GM23338 (cell line): ENCODE measurements around the gene DGCR8. TPM values are rescaled to one million over a fixed set of nuclear protein-coding genes. Genes with fewer than 3 reads are reported as not detected.

Experiments
- ATAC-seq: fragments of 200-7000 bp; cut with Tn5 transposase; 3 replicates; pipeline ENCODE4 v1.9.1; 2020
- DNase-seq: peaks from one replicate; pipeline ENCODE4 v3.0.0-alpha.2; 2015; ENCODE audit warnings: low spot score
- H2AFZ ChIP-seq: fragments of 200-600 bp; sonication (generic); 2 replicates; pipeline ENCODE4 v1.8.0; 2016; ENCODE audit warnings: antibody characterized with exemption, mild to moderate bottlenecking, moderate library complexity
- H3F3A ChIP-seq: fragments of 200-600 bp; sonication (generic); replicated peaks from 2 replicates; pipeline ENCODE4 v1.8.0; 2017; ENCODE audit warnings: antibody characterized with exemption, mixed run types, low read depth
- H3K27ac ChIP-seq: fragments of 200-600 bp; sonication (generic); 2 replicates; pipeline ENCODE4 v1.6.1; 2016; ENCODE audit warnings: low read depth
- H3K27me3 ChIP-seq: fragments of 200-600 bp; sonication (generic); 2 replicates; pipeline ENCODE4 v1.8.0; 2016; ENCODE audit warnings: mild to moderate bottlenecking, mixed run types, moderate library complexity; ENCODE audit not compliant: insufficient read depth
- H3K36me3 ChIP-seq: fragments of 200-600 bp; sonication (generic); 2 replicates; pipeline ENCODE4 v1.8.0; 2016; ENCODE audit warnings: mild to moderate bottlenecking; ENCODE audit not compliant: insufficient read depth
- H3K4me1 ChIP-seq: fragments of 200-600 bp; sonication (generic); 2 replicates; pipeline ENCODE4 v1.8.0; 2016; ENCODE audit warnings: mild to moderate bottlenecking, moderate library complexity; ENCODE audit not compliant: insufficient read depth
- H3K4me2 ChIP-seq: fragments of 200-600 bp; sonication (generic); 2 replicates; pipeline ENCODE4 v1.7.1; 2017; ENCODE audit warnings: mixed run types
- H3K4me3 ChIP-seq: fragments of 200-600 bp; sonication (generic); 2 replicates; pipeline ENCODE4 v1.6.1; 2016; ENCODE audit warnings: mixed run types
- H3K79me2 ChIP-seq: fragments of 200-600 bp; sonication (generic); replicated peaks from 2 replicates; pipeline ENCODE4 v1.8.0; 2017; ENCODE audit warnings: mild to moderate bottlenecking; ENCODE audit not compliant: insufficient read depth
- H3K9me2 ChIP-seq: fragments of 200-600 bp; sonication (generic); 2 replicates; pipeline ENCODE4 v1.8.0; 2017; ENCODE audit not compliant: insufficient read depth
- H4K20me1 ChIP-seq: fragments of 200-600 bp; sonication (generic); replicated peaks from 2 replicates; pipeline ENCODE4 v1.8.0; 2017; ENCODE audit warnings: mild to moderate bottlenecking; ENCODE audit not compliant: insufficient read depth
- H3K27ac Mint-ChIP-seq: 2 replicates; pipeline ENCODE4 v1.8.0; 2020; ENCODE audit warnings: inconsistent platforms, mild to moderate bottlenecking, moderate library complexity, mixed read lengths
- H3K27me3 Mint-ChIP-seq: 3 replicates; pipeline ENCODE4 v1.8.0; 2022; ENCODE audit warnings: low read depth, mild to moderate bottlenecking, moderate library complexity, mixed read lengths, inconsistent platforms; ENCODE audit not compliant: insufficient read depth, poor library complexity
- H3K36me3 Mint-ChIP-seq: 3 replicates; pipeline ENCODE4 v1.8.0; 2021; ENCODE audit warnings: low read depth, mild to moderate bottlenecking, inconsistent platforms, moderate library complexity, mixed read lengths
- H3K4me1 Mint-ChIP-seq: 3 replicates; pipeline ENCODE4 v1.8.0; 2020; ENCODE audit warnings: mild to moderate bottlenecking, inconsistent platforms, mixed read lengths
- H3K4me3 Mint-ChIP-seq: 3 replicates; pipeline ENCODE4 v1.8.0; 2021; ENCODE audit warnings: moderate library complexity, mild to moderate bottlenecking, inconsistent platforms, mixed read lengths
- H3K9me3 Mint-ChIP-seq: 3 replicates; pipeline ENCODE4 v1.8.0; 2020; ENCODE audit warnings: moderate library complexity, mild to moderate bottlenecking, inconsistent platforms, mixed read lengths
- CREB1 ChIP-seq: fragments of 250-450 bp; sonication (Bioruptor Pico); IDR thresholded peaks from 2 replicates; pipeline ENCODE4 v1.5.0; 2020; ENCODE audit warnings: low read depth, mild to moderate bottlenecking, moderate library complexity
- CTCF ChIP-seq, 2 experiments: fragments of 200-600 bp in 1 of 2; sonication (generic) in 1 of 2; conservative IDR thresholded peaks; 2 replicates each; pipeline versions ENCODE4 v1.5.1 to v1.6.1; 2016 to 2017; ENCODE audit warnings: antibody characterized with exemption in 2 of 2, low read depth in 2 of 2, mild to moderate bottlenecking in 2 of 2, moderate library complexity in 1 of 2
- ETS1 ChIP-seq: IDR thresholded peaks from 2 replicates; pipeline ENCODE4 v1.6.1; 2016; ENCODE audit warnings: antibody characterized with exemption
- EZH2 ChIP-seq: fragments of 200-600 bp; sonication (generic); IDR thresholded peaks from one replicate; pipeline ENCODE4 v1.8.0; 2017; ENCODE audit warnings: antibody characterized with exemption, mild to moderate bottlenecking, low read depth; ENCODE audit not compliant: unreplicated experiment
- EZH2phosphoT487 ChIP-seq: fragments of 200-600 bp; sonication (generic); IDR thresholded peaks from one replicate; pipeline ENCODE4 v1.8.1; 2018; ENCODE audit warnings: antibody characterized with exemption; ENCODE audit not compliant: unreplicated experiment
- JUNB ChIP-seq: IDR thresholded peaks from one replicate; pipeline ENCODE4 v1.6.1; 2016; ENCODE audit warnings: antibody characterized with exemption; ENCODE audit not compliant: unreplicated experiment
- NANOG ChIP-seq: IDR thresholded peaks from 2 replicates; pipeline ENCODE4 v1.6.1; 2016; ENCODE audit warnings: antibody characterized with exemption, borderline replicate concordance
- POLR2AphosphoS5 ChIP-seq: IDR thresholded peaks from 2 replicates; pipeline ENCODE4 v1.6.1; 2016; ENCODE audit warnings: antibody characterized with exemption, low read depth
- REST ChIP-seq: IDR thresholded peaks from one replicate; pipeline ENCODE4 v1.6.1; 2018; ENCODE audit warnings: antibody characterized with exemption; ENCODE audit not compliant: unreplicated experiment
- STAT1 ChIP-seq: IDR thresholded peaks from one replicate; pipeline ENCODE4 v1.6.1; 2016; ENCODE audit warnings: antibody characterized with exemption; ENCODE audit not compliant: unreplicated experiment
- ZNF114 ChIP-seq: fragments of 250-450 bp; sonication (Bioruptor Pico); IDR thresholded peaks from 2 replicates; pipeline ENCODE4 v1.5.0; 2020; ENCODE audit warnings: mild to moderate bottlenecking, moderate library complexity
- ZNF331 ChIP-seq: fragments of 250-450 bp; sonication (Bioruptor Pico); IDR thresholded peaks from 2 replicates; pipeline ENCODE4 v1.5.0; 2020; ENCODE audit warnings: low read depth, mild to moderate bottlenecking, moderate library complexity
- polyA plus RNA-seq: library from polyadenylated mRNA; unstranded; fragments of >200 nt; fragmentation: Nextera tagmentation; extraction: Ambion mirVana; gene quantifications from 2 replicates; pipeline ENCODE4 v1.2.1, GENCODE V29; 2016
- total RNA-seq: library from RNA; depleted of rRNA; stranded (reverse); fragments of >200 nt; shearing (Covaris generic); gene quantifications from 2 replicates; pipeline ENCODE4 v1.2.3, GENCODE V29; 2014
- TF ChIP-seq, protein P1 (sequence below): fragments of 250-450 bp; sonication (Bioruptor Pico); IDR thresholded peaks from 2 replicates; pipeline ENCODE4 v1.5.0; 2020; ENCODE audit warnings: mild to moderate bottlenecking, moderate library complexity

DGCR8 gene
- total and polyA plus RNA-seq, 2 experiments from 2014 or later = 12.2 to 48.9 TPM

- H3K27ac ChIP-seq = no peak overlapping the region
- H3K79me2 ChIP-seq = peaks cover 35% of the 10 kb centered on the region
- H3K4me3 ChIP-seq = no peak overlapping the region
- Mint-ChIP-seq H3K4me3 (peak overlapping the region; percentile 36; the same call in 2 of the 3 replicates), H3K9me3 (no peaks in the 10 kb centered on the region), H3K27ac (no peak overlapping the region), H3K27me3 (peaks cover 14% of the 10 kb centered on the region), H3K4me1 (peaks cover 2% of the 10 kb centered on the region; the same call in 1 of the 3 replicates), H3K36me3 (no peaks in the 10 kb centered on the region)
- H3F3A ChIP-seq = peaks cover 13% of the 10 kb centered on the region; the same call in 1 of the 2 replicates
- no peaks in the 10 kb centered on the region for H3K9me2 ChIP-seq
- no peak for TF ChIP-seq JUNB
- no peak for TF ChIP-seq ZNF331 (CRISPR knock-in tag)
- no peak for TF ChIP-seq ETS1
- TF ChIP-seq POLR2AphosphoS5 = no peak
- no peak for TF ChIP-seq EZH2
- TF ChIP-seq STAT1 = no peak
- no peak for TF ChIP-seq EZH2phosphoT487
- TF ChIP-seq, protein P1, sequence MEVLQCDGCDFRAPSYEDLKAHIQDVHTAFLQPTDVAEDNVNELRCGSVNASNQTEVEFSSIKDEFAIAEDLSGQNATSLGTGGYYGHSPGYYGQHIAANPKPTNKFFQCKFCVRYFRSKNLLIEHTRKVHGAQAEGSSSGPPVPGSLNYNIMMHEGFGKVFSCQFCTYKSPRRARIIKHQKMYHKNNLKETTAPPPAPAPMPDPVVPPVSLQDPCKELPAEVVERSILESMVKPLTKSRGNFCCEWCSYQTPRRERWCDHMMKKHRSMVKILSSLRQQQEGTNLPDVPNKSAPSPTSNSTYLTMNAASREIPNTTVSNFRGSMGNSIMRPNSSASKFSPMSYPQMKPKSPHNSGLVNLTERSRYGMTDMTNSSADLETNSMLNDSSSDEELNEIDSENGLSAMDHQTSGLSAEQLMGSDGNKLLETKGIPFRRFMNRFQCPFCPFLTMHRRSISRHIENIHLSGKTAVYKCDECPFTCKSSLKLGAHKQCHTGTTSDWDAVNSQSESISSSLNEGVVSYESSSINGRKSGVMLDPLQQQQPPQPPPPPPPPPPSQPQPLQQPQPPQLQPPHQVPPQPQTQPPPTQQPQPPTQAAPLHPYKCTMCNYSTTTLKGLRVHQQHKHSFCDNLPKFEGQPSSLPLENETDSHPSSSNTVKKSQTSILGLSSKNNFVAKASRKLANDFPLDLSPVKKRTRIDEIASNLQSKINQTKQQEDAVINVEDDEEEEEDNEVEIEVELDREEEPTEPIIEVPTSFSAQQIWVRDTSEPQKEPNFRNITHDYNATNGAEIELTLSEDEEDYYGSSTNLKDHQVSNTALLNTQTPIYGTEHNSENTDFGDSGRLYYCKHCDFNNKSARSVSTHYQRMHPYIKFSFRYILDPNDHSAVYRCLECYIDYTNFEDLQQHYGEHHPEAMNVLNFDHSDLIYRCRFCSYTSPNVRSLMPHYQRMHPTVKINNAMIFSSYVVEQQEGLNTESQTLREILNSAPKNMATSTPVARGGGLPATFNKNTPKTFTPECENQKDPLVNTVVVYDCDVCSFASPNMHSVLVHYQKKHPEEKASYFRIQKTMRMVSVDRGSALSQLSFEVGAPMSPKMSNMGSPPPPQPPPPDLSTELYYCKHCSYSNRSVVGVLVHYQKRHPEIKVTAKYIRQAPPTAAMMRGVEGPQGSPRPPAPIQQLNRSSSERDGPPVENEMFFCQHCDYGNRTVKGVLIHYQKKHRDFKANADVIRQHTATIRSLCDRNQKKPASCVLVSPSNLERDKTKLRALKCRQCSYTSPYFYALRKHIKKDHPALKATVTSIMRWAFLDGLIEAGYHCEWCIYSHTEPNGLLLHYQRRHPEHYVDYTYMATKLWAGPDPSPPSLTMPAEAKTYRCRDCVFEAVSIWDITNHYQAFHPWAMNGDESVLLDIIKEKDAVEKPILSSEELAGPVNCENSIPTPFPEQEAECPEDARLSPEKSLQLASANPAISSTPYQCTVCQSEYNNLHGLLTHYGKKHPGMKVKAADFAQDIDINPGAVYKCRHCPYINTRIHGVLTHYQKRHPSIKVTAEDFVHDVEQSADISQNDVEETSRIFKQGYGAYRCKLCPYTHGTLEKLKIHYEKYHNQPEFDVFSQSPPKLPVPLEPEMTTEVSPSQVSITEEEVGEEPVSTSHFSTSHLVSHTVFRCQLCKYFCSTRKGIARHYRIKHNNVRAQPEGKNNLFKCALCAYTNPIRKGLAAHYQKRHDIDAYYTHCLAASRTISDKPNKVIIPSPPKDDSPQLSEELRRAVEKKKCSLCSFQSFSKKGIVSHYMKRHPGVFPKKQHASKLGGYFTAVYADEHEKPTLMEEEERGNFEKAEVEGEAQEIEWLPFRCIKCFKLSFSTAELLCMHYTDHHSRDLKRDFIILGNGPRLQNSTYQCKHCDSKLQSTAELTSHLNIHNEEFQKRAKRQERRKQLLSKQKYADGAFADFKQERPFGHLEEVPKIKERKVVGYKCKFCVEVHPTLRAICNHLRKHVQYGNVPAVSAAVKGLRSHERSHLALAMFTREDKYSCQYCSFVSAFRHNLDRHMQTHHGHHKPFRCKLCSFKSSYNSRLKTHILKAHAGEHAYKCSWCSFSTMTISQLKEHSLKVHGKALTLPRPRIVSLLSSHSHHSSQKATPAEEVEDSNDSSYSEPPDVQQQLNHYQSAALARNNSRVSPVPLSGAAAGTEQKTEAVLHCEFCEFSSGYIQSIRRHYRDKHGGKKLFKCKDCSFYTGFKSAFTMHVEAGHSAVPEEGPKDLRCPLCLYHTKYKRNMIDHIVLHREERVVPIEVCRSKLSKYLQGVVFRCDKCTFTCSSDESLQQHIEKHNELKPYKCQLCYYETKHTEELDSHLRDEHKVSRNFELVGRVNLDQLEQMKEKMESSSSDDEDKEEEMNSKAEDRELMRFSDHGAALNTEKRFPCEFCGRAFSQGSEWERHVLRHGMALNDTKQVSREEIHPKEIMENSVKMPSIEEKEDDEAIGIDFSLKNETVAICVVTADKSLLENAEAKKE (CRISPR knock-in tag) = no peak
- no peak for TF ChIP-seq CREB1 (CRISPR knock-in tag)
- no peak for TF ChIP-seq NANOG
- no peak for TF ChIP-seq REST
- TF ChIP-seq ZNF114 = no peak
- TF ChIP-seq CTCF (conservative IDR thresholded peaks at IDR 0.05; ENCODE audit: low read depth in 2 of 2) = no peak
- no peaks in the 10 kb centered on the region for H3K36me3 ChIP-seq
- DNase-seq = no peak
- no peaks in the 10 kb centered on the region for H3K27me3 ChIP-seq
- ATAC-seq = no peak
- H2AFZ ChIP-seq = no peak overlapping the region
- H3K4me2 ChIP-seq = no peak overlapping the region
- no peaks in the 10 kb centered on the region; the same call in 1 of the 2 replicates for H4K20me1 ChIP-seq
- no peaks in the 10 kb centered on the region; the same call in 1 of the 2 replicates for H3K4me1 ChIP-seq
Measured at GRCh38 chr22:20133930-20134549, 54.0 kb downstream of the DGCR8 start.
